Mucosa of gallbladder (tissue), 1 donor: ENCODE data around the gene HTRA1. TPM values are rescaled to one million over a fixed set of nuclear protein-coding genes. Genes with fewer than 3 reads are reported as not detected.

Experiments used
- DNase-seq: peaks from one replicate; pipeline ENCODE4 v3.0.0-alpha.2; 2020; ENCODE audit warnings: low spot score
- total RNA-seq: library from RNA; stranded (reverse); gene quantifications from one replicate; pipeline ENCODE4 v1.2.1, GENCODE V29; 2021
- donor health status: DM: no; HTN: no; CAD: no.

Gene HTRA1
- total RNA-seq, 1 donor from 2014 or later: 141 TPM

DNA sequence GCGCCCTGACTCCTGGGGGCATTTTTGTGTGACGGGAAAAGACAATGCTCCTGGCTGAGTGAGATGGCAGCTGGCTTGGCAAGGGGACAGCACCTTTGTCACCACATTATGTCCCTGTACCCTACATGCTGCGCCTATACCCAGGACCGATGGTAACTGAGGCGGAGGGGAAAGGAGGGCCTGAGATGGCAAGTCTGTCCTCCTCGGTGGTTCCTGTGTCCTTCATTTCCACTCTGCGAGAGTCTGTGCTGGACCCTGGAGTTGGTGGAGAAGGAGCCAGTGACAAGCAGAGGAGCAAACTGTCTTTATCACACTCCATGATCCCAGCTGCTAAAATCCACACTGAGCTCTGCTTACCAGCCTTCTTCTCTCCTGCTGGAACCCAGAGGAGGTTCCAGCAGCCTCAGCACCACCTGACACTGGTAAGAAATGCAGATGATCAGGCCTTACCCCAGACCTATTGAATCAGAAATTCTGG lies 6.7 kb upstream of the HTRA1 start, which contains the start of gene ARMS2:
Gene ARMS2, plus strand, starts transcription at position 51 of the 478 bp plus-strand sequence. Its CDS starts 75 bp downstream, at position 126.
- DNase-seq: no peak

- DNase-seq: no peak
These were observed 5.8 kb upstream of the HTRA1 start for GRCh38 chr10:122455376-122456079.

DNA sequence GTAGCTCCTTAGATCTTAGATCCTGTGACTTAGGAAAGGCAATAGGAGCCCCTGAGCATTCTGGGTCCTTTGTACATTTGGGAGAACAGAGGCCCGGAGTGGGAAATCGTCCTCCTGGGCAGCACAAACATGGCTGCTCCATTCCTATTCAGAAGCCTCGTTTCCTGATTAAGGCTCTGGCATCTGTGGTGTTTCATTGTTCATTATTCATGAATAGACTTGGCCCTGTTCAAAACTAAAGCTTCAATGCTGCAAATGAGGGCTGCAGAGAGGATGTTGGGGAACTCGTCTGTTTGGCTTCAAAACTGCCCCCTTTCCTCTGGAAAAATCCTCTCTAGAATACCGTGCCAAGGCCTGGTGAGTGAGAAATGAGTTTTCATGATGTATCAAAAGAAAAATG lies 3.4 kb upstream of the HTRA1 start:
- no peak for DNase-seq

DNA sequence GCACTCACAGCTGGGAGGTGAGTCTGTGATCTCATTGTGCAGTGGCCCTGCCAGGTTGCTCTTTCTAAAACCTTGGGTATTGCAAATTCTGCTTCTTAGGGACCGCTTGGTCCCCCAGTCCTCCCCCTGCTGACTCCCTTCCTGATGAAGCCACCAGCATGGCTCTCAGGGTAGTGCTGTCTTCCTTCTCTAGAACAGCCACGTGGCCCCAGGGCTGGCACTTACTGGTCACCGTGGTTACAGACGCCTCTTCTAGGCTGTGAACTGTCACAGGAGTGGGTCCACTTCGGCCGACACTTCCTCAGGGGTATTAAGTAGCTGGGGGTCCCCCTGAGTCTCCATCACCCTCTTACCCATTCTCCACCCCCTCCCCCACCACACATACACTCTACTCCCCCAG lies 2.7 kb upstream of the HTRA1 start:
- no peak for DNase-seq

GRCh38 chr10:122459561-122460273 lies 1.6 kb upstream of the HTRA1 start:
- DNase-seq: no peak

- DNase-seq: no peak
These were observed 461 bp upstream of the HTRA1 start for GRCh38 chr10:122460891-122461293.

DNA sequence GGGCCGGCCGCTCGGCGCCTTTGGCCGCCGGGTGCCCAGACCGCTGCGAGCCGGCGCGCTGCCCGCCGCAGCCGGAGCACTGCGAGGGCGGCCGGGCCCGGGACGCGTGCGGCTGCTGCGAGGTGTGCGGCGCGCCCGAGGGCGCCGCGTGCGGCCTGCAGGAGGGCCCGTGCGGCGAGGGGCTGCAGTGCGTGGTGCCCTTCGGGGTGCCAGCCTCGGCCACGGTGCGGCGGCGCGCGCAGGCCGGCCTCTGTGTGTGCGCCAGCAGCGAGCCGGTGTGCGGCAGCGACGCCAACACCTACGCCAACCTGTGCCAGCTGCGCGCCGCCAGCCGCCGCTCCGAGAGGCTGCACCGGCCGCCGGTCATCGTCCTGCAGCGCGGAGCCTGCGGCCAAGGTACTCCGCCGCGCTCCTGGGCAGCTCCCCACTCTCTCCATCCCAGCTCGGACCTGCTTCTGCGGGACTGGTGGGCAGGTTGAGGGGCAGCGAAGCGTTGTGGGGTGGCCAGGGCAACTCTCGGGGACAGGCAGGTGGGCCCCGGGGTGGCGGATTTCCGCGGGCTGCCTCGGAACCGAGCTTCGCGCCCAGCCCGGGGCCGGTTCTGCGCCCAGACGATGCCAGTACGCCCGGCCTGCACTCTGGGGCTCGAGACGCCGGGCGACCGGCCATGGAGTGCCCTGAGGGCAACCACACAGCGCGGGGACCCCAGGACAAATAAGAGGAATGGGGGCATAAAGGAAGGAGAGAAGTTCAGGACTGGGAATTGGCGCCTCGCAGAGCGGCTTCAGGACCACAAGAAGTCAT lies 578 bp downstream of the HTRA1 start:
- no peak for DNase-seq

GRCh38 chr10:122462533-122463465 lies 1.4 kb downstream of the HTRA1 start:
- DNase-seq: no peak

DNA sequence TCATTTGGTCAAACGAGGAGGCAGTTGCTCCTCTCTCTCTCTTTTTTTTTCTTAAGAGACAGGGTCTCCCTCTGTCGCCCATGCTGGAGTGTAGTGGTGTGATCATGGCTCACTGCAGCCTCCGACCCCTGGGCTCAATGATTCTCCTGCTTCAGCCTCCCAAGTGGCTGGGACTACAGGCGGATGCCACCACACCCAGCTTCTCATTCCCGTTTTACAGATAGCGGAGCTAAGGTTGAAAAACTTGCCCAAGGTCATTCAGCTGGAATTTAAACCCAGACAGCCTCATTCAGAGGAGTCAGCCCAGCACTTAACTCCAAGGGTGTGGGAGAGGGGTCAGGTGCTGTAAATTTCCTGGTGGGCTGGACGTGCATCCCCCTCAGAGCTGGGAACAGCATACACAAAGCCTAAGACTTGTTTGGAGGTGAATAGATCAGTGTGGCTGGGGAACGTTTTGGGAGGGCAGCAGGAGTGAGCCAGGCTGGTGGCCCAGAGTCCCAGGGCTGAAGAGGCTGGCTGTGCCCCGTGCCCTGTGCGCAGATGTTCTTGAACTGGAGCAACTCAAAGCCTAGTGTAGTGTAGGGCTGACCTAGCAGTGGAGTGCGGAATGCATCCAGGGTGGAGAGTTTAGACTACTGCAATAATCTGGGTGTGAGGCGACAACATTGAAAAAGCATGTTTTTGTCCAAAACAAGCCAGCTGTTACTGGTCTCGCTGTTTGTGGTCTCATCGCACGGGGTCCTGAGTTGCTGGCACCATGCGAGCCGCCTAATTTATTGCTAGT lies 2.3 kb downstream of the HTRA1 start:
- no peak for DNase-seq

- no peak for DNase-seq
These were observed 2.8 kb downstream of the HTRA1 start for GRCh38 chr10:122464250-122464510.

DNA sequence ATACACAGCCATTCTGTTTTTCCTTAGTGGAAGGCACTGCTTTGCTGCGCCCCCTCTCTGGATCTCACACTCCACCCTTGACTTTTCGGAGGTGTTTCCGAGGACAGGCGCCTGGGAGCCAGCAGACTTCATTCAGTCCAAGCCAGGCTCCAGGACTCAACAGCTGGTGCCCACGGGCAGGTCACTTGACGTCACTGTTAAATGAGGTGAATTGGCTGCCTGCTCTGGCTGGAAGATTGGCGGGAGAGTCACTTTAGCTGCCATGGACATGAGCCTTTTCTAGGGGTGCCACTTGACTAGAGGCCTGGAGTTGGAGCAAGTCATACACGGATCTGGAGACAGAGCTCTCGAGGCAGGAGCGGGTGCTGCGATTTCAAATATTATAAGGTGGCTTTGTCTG lies 3.2 kb downstream of the HTRA1 start:
- DNase-seq: no peak

GRCh38 chr10:122465401-122466040 lies 4.2 kb downstream of the HTRA1 start:
- no peak for DNase-seq

GRCh38 chr10:122466951-122467381 lies 5.6 kb downstream of the HTRA1 start:
- DNase-seq: no peak

GRCh38 chr10:122467701-122468100 lies 6.3 kb downstream of the HTRA1 start:
- no peak for DNase-seq

- DNase-seq: no peak
These were observed 7.1 kb downstream of the HTRA1 start for GRCh38 chr10:122468307-122468925.

DNA sequence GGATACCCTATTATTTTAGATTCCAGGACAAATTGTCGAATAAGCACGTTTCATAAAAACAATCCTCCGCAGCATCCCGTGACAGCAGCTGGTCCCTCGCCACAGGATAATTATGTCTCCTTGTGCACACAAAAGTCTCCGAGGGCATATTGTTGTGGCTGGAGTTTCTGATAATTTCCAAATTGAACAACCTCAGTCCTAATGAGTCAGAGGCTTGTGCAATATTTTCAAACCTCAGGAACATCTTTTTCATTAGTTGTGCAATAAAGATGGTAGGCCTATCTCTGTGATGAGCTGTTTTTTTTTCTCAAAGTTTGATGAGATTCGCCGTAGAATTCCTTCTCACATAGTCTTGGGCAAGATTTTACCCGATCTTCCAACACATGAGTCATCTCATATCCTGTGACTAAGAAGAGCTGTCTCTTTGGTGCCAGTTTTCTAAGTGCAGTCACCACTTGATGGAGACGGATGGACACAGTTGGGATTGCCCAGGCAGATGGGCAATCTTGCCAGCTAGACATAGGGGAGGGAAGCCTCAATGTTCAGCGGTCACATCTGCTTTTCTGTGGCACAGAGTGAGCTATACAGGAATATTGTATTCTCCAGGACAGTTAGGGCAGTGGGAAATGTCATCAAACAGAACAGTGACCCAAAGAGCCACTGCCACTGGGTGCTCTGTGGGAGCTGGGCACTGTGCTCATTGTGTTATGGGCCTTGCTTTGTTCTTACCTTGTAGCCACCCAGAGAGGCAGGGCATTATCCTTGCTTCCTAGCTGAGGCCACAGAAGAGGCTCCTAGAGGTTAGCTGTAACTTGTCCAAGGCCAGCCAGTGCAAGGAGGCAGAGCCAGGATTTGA lies 7.8 kb downstream of the HTRA1 start:
- no peak for DNase-seq

DNA sequence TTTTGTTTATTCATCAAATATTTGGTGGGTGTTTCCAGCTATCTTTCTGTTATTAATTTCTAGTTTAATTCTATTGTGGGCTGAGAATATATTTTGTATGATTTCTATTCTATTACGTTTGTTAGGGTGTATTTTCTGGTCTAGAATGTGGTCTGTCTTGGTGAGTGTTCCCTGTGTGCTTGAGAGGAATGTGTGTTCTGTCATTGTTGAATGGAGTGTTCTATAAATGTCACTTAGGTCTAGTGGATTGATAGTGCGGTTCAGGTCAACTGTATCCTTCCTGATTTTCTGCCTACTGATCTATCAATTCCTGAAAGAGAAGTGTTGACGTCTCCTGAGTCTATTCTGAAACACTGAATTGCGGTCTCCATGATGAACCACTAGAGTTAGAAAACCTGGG lies 8.5 kb downstream of the HTRA1 start:
- DNase-seq: no peak

GRCh38 chr10:122471531-122472177 lies 10.3 kb downstream of the HTRA1 start:
- DNase-seq: no peak
